ENCODE data around the gene TEC. TPM values are rescaled to one million over a fixed set of nuclear protein-coding genes. Genes with fewer than 3 reads are reported as not detected.
A peak's percentile ranks its signal among the peaks of the same experiment; 100 is the strongest.

TEC gene
- total and polyA plus RNA-seq, 7 experiments from 2014 or later: 0.91 to 5.8 (median 2.5) TPM

DNA sequence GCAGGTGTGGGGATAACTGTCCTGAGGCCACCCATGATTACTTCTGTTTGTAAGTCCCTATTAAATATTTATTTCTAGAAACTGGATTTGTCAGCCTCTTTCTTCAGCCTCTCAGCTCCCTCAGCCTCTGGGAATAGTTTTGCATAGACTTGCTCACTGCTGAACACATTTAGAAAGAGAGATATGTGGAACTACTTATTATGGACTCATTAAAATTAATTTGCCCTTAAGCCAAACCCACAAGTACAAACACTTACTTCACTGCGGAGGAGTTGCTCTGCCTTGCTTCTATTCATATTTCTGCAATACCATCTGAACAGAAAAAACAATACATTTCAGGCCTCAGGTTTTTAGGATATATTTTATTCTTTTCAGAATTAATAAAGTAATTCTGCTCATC lies 113.2 kb downstream of the TEC start:
- Mint-ChIP-seq H3K36me3 (peaks cover 23 to 70% (median 62%) of the 10 kb centered on the region in 5 donors), H3K27ac (no peak overlapping the region), H3K4me1 (peaks cover 0 to 1% (median 0%) of the 10 kb centered on the region in 7 donors), H3K4me3 (no peak overlapping the region), H3K9me3 (peaks cover 4 to 55% (median 22%) of the 10 kb centered on the region in 11 donors), H3K27me3 (no peaks in the 10 kb centered on the region)
- CTCF ChIA-PET: no interaction called here
- no peaks in the 10 kb centered on the region for H3K27me3 ChIP-seq (ENCODE audit: control insufficient read depth in 2 of 2, insufficient read depth in 2 of 2, low read length in 2 of 2)
- POLR2A ChIA-PET: no interaction called here
- intact Hi-C loops (cut with micrococcal nuclease): no loop called here
- H3K36me3 ChIP-seq (ENCODE audit: control insufficient read depth in 2 of 3, insufficient read depth in 3 of 3, low read length in 3 of 3): peaks cover 0 to 14% (median 0%) of the 10 kb centered on the region in 3 experiments
- H3K4me1 ChIP-seq (ENCODE audit: control insufficient read depth in 2 of 2, insufficient read depth in 2 of 2, low read length in 2 of 2): no peaks in the 10 kb centered on the region
- no peak overlapping the region for H3K4me3 ChIP-seq (ENCODE audit: low read length)
- DNase-seq (no peak), ATAC-seq (no peak)
- H3K9me3 ChIP-seq (ENCODE audit: control insufficient read depth in 2 of 3, low read length in 3 of 3): peaks cover 0 to 26% (median 4%) of the 10 kb centered on the region in 3 experiments
- no peak overlapping the region for H3K27ac ChIP-seq (ENCODE audit: low read depth, low read length)

DNA sequence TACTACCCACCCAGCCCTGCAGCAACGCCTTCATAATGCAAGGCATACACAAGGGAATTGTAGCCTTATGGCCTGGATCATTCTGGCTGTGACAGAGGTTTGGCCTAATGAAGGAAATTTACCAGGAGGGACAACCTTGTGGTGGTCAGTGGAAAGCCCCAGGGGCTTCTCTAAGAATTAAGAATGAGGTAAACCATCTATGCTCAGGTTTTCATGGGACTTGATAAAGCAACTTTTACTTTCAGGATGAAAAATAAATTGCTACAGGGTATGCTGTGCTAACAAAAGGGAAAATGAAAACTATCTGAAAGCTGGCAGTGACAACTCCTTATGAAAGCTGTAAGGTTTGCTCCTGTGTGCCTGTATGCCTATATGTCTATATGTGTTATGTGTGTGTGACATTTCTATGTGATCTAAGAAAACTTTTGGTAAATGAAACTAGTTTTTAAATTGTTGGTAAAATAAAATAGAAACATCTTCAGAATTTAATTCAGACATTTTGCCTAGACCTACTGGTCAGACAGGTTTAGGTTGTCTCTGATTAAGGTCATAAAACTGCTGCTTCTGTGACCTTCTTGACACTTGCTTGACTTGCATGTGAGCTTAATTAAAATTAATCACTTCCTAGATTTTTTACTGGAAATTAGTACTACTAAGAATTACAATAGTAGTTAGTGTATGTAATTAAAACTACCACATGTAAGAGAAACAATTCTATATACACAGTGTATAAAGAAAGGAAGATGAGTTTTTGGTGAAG lies 115.7 kb downstream of the TEC start:
- intact Hi-C loops (cut with micrococcal nuclease): no loop called here
- peaks cover 0 to 14% (median 0%) of the 10 kb centered on the region in 3 experiments for H3K36me3 ChIP-seq (ENCODE audit: control insufficient read depth in 2 of 3, insufficient read depth in 3 of 3, low read length in 3 of 3)
- no peak overlapping the region for H3K4me3 Mint-ChIP-seq
- H3K27me3 Mint-ChIP-seq: no peaks in the 10 kb centered on the region
- H3K4me1 Mint-ChIP-seq: peaks cover 0 to 1% (median 0%) of the 10 kb centered on the region in 7 donors
- no peaks in the 10 kb centered on the region for H3K4me1 ChIP-seq (ENCODE audit: control insufficient read depth in 2 of 2, insufficient read depth in 2 of 2, low read length in 2 of 2)
- no peak overlapping the region for H3K27ac Mint-ChIP-seq
- H3K27me3 ChIP-seq (ENCODE audit: control insufficient read depth in 2 of 2, insufficient read depth in 2 of 2, low read length in 2 of 2): no peaks in the 10 kb centered on the region
- no peak overlapping the region for H3K4me3 ChIP-seq (ENCODE audit: low read length)
- no peak overlapping the region for H3K27ac ChIP-seq (ENCODE audit: low read depth, low read length)
- POLR2A ChIA-PET: interaction anchor here (0.6 kb wide), 1 partner anchor 22 kb away, joined by 3 read pairs; no protein-coding TSS in a partner anchor
- H3K9me3 Mint-ChIP-seq: peaks cover 2 to 55% (median 20%) of the 10 kb centered on the region in 11 donors
- CTCF ChIA-PET: interaction anchor here (0.6 kb wide), 1 partner anchor 43 kb away, joined by 3 read pairs; no protein-coding TSS in a partner anchor
- ATAC-seq: no peak
- H3K36me3 Mint-ChIP-seq: peaks cover 23 to 65% (median 51%) of the 10 kb centered on the region in 5 donors
- DNase-seq: no peak
- peaks cover 0 to 26% (median 4%) of the 10 kb centered on the region in 3 experiments for H3K9me3 ChIP-seq (ENCODE audit: control insufficient read depth in 2 of 3, low read length in 3 of 3)

GRCh38 chr4:48152259-48152658 lies 117.4 kb downstream of the TEC start:
- Mint-ChIP-seq H3K36me3 (peaks cover 15 to 57% (median 34%) of the 10 kb centered on the region in 5 donors), H3K27me3 (no peaks in the 10 kb centered on the region), H3K9me3 (peaks cover 2 to 47% (median 18%) of the 10 kb centered on the region in 11 donors), H3K27ac (no peak overlapping the region), H3K4me3 (no peak overlapping the region), H3K4me1 (no peaks in the 10 kb centered on the region)
- CTCF ChIA-PET: no interaction called here
- no peak overlapping the region for H3K27ac ChIP-seq (ENCODE audit: low read depth, low read length)
- H3K4me3 ChIP-seq (ENCODE audit: low read length): no peak overlapping the region
- H3K4me1 ChIP-seq (ENCODE audit: control insufficient read depth in 2 of 2, insufficient read depth in 2 of 2, low read length in 2 of 2): no peaks in the 10 kb centered on the region
- POLR2A ChIA-PET: no interaction called here
- H3K27me3 ChIP-seq (ENCODE audit: control insufficient read depth in 2 of 2, insufficient read depth in 2 of 2, low read length in 2 of 2): no peaks in the 10 kb centered on the region
- intact Hi-C loops (cut with micrococcal nuclease): no loop called here
- H3K36me3 ChIP-seq (ENCODE audit: control insufficient read depth in 2 of 3, insufficient read depth in 3 of 3, low read length in 3 of 3): peaks cover 0 to 14% (median 0%) of the 10 kb centered on the region in 3 experiments
- peaks cover 0 to 26% (median 4%) of the 10 kb centered on the region in 3 experiments for H3K9me3 ChIP-seq (ENCODE audit: control insufficient read depth in 2 of 3, low read length in 3 of 3)
- DNase-seq (no peak), ATAC-seq (no peak)

DNA sequence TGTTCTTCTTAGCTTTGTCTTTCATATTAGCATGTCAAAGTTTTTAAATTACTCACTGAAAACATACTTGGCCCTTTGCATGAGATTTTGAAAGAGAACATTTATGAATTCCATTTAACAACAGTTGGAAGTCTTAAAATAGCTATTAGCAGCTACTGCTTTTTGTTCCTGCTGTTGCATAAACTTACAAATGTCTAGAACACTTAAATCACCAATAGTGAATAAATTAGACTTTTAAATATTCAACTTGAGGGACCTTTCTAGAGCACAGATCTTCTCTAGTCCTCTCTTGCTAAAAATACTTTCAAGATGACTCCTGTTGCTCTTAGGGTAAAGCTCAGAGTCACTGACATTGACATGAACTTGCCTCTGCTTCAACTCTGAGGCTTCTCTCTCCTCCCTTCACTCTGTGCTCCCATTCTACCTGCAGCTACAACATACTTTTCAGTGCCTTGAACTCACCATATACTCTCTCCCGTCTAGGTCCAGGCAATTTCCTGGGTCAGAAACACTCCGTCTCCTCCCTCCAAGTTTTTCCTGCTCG lies 119.7 kb downstream of the TEC start:
- no peaks in the 10 kb centered on the region for H3K4me1 Mint-ChIP-seq
- CTCF ChIA-PET: interaction anchor here (0.9 to 1.2 kb wide), 2 partner anchors 10 to 41 kb away, joined by 3 read pairs; no protein-coding TSS in a partner anchor
- intact Hi-C loops (cut with micrococcal nuclease): loop anchor here in 1 of 2 donors (10.0 kb wide), 1 partner anchor 465 kb away; no protein-coding TSS in a partner anchor

DNA sequence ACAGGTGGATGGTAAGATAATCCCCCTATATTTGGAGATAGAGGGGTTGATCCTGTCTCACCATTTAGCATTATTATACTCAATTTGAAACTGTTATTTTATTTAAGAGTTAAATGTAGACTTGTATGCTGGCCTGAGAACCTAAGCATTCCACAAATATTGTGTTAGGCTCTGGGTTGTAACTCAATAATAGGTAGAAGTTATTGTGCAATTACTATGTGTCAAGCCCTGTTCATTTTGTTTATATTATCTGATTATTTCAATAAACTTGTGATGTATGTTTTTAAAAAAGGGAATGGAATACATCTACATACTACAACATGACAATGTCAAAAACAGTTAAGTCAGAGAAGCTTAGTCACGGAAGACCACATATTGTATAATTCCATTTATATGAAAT lies 122.0 kb downstream of the TEC start:
- H3K27ac Mint-ChIP-seq: no peak overlapping the region
- Histone ChIP-seq H3K36me3 (ENCODE audit: control insufficient read depth in 2 of 3, insufficient read depth in 3 of 3, low read length in 3 of 3) (no peaks in the 10 kb centered on the region), H3K4me3 (ENCODE audit: low read length) (no peak overlapping the region), H3K27ac (ENCODE audit: low read depth, low read length) (no peak overlapping the region), H3K9me3 (ENCODE audit: control insufficient read depth in 2 of 3, low read length in 3 of 3) (no peaks in the 10 kb centered on the region), H3K27me3 (ENCODE audit: control insufficient read depth in 2 of 2, insufficient read depth in 2 of 2, low read length in 2 of 2) (no peaks in the 10 kb centered on the region), H3K4me1 (ENCODE audit: control insufficient read depth in 2 of 2, insufficient read depth in 2 of 2, low read length in 2 of 2) (no peaks in the 10 kb centered on the region)
- peaks cover 0 to 2% (median 0%) of the 10 kb centered on the region in 11 donors for H3K9me3 Mint-ChIP-seq
- H3K27me3 Mint-ChIP-seq: no peaks in the 10 kb centered on the region
- ATAC-seq (no peak), DNase-seq (no peak)
- intact Hi-C loops (cut with micrococcal nuclease): loop anchor here in 1 of 2 donors (10.0 kb wide), 1 partner anchor 463 kb away; no protein-coding TSS in a partner anchor
- peaks cover 0 to 20% (median 2%) of the 10 kb centered on the region in 5 donors for H3K36me3 Mint-ChIP-seq
- H3K4me3 Mint-ChIP-seq: no peak overlapping the region
- ChIA-PET CTCF (no interaction called here), POLR2A (no interaction called here)
- H3K4me1 Mint-ChIP-seq: no peaks in the 10 kb centered on the region

More for the DNA sequence above, 119.7 kb downstream of the TEC start:
- Histone ChIP-seq H3K36me3 (ENCODE audit: control insufficient read depth in 2 of 3, insufficient read depth in 3 of 3, low read length in 3 of 3) (peaks cover 0 to under 1% (median 0%) of the 10 kb centered on the region in 3 experiments), H3K4me1 (ENCODE audit: control insufficient read depth in 2 of 2, insufficient read depth in 2 of 2, low read length in 2 of 2) (no peaks in the 10 kb centered on the region), H3K4me3 (ENCODE audit: low read length) (no peak overlapping the region), H3K27ac (ENCODE audit: low read depth, low read length) (no peak overlapping the region), H3K9me3 (ENCODE audit: control insufficient read depth in 2 of 3, low read length in 3 of 3) (peaks cover 0 to 13% (median 4%) of the 10 kb centered on the region in 3 experiments), H3K27me3 (ENCODE audit: control insufficient read depth in 2 of 2, insufficient read depth in 2 of 2, low read length in 2 of 2) (no peaks in the 10 kb centered on the region)
- POLR2A ChIA-PET: no interaction called here
- Mint-ChIP-seq H3K4me3 (no peak overlapping the region), H3K36me3 (peaks cover 7 to 37% (median 13%) of the 10 kb centered on the region in 5 donors), H3K9me3 (peaks cover 2 to 23% (median 9%) of the 10 kb centered on the region in 11 donors), H3K27me3 (no peaks in the 10 kb centered on the region), H3K27ac (no peak overlapping the region)
- ATAC-seq (no peak), DNase-seq (no peak)

GRCh38 chr4:48141048-48141447 lies 128.6 kb downstream of the TEC start:
- Histone ChIP-seq H3K27me3 (ENCODE audit: control insufficient read depth in 2 of 2, insufficient read depth in 2 of 2, low read length in 2 of 2) (no peaks in the 10 kb centered on the region), H3K4me3 (ENCODE audit: low read length) (no peak overlapping the region), H3K4me1 (ENCODE audit: control insufficient read depth in 2 of 2, insufficient read depth in 2 of 2, low read length in 2 of 2) (peaks cover 36 to 46% of the 10 kb centered on the region in 2 donors), H3K9me3 (ENCODE audit: control insufficient read depth in 2 of 3, low read length in 3 of 3) (no peaks in the 10 kb centered on the region), H3K36me3 (ENCODE audit: control insufficient read depth in 2 of 3, insufficient read depth in 3 of 3, low read length in 3 of 3) (no peaks in the 10 kb centered on the region), H3K27ac (ENCODE audit: low read depth, low read length) (no peak overlapping the region)
- DNase-seq: peak in 7 of 9 donors; percentile 16 to 72 (median 49)
- Mint-ChIP-seq H3K27ac (peak overlapping the region in 6 of 9 donors; percentile 6 to 97 (median 44)), H3K36me3 (peaks cover 0 to 6% (median 0%) of the 10 kb centered on the region in 5 donors), H3K27me3 (no peaks in the 10 kb centered on the region), H3K9me3 (peaks cover 0 to 3% (median 0%) of the 10 kb centered on the region in 11 donors), H3K4me1 (peaks cover 34 to 53% (median 51%) of the 10 kb centered on the region in 7 donors), H3K4me3 (peak overlapping the region in 1 of 10 donors; percentile 4)
- POLR2A ChIA-PET: interaction anchor here (0.6 to 9.2 kb wide), 2 partner anchors 13 to 25 kb away, joined by 3 to 184 read pairs; no protein-coding TSS in a partner anchor
- CTCF ChIA-PET: interaction anchor here (0.7 to 5.6 kb wide), 5 partner anchors 12 to 138 kb away, joined by 3 to 127 read pairs (median 6); no protein-coding TSS in a partner anchor
- intact Hi-C loops (cut with micrococcal nuclease): loop anchor here (1.0 to 10.0 kb wide), 6 partner anchors 32 to 456 kb away; no protein-coding TSS in a partner anchor
- peak; percentile 67 for ATAC-seq
